GM18868 (cell line): ENCODE measurements around the gene THEMIS2.

ENCODE experiments used
- ATAC-seq: cut with Tn5 transposase; IDR thresholded peaks from one replicate; pipeline ENCODE4 v1.9.1; 2021; ENCODE audit warnings: mild to moderate bottlenecking, moderate library complexity; ENCODE audit not compliant: unreplicated experiment

THEMIS2 gene

DNA sequence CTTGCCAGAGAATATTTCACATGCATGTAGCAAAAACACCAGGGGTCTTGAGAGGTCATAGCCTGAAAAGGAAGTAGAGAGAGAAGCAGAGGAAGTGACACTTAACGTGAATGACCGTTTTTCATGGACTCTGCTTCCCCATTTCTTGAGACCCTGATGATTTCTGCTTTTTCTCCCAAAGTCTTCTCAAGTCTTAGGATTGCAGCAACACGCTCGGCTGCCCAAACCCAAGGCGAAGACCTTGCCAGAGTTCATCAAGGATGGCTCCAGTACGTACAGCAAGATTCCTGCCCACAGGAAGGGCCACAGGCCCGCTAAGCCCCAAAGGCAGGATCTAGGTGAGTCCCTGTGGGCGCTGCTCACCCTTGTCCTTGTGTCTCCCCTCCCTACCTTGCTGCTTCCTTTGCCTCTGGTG lies 12.8 kb downstream of the THEMIS2 start:
- no peak for ATAC-seq

DNA sequence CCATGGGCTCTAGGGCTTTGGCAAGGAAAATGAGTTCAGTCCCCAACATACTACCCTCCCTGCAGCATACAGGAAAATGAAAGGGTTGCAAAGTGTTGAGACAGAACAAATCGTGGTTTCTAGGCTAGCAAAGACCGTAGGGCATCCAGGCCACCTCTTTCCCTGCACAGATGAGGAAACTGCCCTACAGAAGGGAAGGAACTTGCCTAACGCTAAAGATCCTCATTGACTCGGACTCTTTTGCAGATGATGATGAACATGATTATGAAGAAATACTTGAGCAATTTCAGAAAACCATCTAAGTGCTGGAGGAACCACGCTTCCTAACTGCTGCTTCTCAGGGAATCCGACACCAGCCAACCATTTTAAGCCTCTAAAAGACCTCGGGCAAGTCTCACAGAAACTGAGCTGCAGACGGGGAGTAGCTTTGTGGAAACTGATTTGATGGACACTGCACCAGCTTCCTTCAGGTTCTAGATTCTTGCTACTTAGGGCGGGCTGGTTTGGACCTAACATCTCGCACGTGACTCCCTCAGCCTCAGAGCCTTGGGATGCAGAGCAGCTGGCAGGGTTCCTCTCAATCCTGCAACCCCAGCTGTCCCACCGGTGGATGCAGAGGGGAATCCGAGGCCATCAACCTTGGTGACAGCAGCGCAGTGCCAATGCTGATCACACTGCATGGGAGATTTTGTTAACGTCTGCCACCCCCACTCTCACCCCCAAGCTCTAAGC lies 13.4 kb downstream of the THEMIS2 start:
- no peak for ATAC-seq

- ATAC-seq, result no peak
These were observed 14.0 kb downstream of the THEMIS2 start for GRCh38 chr1:27886353-27886679.

DNA sequence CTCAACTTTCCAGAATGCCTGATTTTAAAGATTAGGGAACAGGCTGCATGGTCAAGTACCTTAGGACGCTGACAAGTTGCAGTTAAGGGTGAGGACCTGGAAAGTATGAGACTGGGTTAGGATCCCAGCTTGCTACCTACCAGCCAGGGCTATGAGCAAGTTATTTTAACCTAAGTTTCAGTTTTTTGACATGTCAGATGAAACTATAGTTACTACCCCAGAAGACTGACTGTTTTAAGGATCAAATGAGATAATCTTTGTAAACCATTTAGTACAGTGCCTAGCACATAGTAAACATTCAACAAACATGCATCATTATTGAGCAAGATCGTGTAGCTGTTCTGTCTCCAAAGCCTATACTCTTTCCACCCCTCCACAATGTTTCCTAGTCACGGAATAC lies 14.4 kb downstream of the THEMIS2 start:
- ATAC-seq, result no peak

- ATAC-seq, result no peak
These were observed 15.1 kb downstream of the THEMIS2 start for GRCh38 chr1:27887215-27888021.

DNA sequence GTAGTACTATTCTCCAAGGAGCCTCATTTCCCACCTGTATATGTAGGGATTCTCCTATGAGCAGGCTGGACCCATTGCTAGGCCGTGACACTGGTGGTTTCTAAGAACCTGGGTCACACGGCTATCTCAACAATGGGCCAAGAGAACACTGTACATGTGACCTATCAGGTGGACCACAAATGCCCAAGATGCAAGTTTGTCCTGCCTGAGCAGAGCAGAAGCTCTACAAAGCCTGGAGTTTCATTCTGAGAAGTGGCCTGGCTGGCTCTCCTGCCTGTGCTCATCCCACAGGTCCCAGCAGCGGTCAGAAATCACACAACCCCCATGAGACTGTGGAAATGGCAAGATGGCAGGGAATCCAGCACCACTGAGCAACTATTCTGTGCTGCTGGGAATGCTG lies 17.2 kb downstream of the THEMIS2 start:
- no peak for ATAC-seq

DNA sequence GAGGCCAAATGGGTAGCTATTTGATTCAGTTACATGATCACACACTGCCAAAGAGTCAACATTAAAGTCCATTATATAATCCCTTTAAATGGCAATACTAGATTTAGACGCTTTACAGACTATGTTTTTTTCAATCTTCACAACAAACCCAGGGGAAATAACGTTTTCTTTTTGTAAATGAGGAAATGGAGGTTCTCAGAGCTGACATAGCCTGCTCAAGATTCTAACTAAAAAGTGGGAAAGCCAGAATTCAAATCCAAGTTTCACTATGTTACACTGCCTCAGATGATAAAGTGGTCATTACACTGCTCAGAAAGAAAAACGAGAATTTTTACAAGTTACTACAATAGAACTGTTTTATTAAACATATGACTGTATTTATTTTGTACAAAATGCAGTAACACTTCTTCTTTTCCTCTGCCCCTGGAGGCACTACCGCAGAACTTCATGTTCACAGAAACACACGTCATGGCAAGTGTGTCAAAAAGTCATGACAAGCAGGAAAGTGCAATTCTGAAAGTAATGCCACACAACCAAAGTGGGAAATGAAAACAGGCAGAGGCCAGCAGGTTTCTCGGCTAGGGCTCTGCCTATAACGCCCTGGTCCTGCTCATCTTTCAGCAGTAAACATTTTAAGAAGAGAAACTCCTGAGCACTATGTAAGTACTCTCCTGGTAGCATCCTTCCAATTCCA lies 19.0 kb downstream of the THEMIS2 start:
- peak; percentile 43 for ATAC-seq

DNA sequence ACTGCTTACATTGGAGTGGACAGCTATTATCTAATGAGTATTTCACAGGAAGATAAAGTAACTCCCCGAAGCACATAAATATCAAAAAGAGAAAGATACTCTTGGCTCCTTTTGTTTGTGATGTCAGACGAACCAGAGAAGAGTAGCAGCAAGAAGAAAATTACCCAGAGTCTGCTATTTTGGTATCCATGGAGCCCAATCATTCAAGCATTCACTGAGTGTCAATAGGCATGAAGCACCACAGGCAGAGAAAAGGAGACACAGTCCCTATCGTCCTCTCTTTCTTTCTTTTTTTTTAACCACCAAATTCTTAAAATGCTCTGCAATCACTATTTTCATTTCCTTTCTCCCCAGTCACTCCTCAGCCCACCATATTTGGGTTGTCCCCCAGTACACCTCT lies 22.2 kb downstream of the THEMIS2 start:
- no peak for ATAC-seq

GRCh38 chr1:27906759-27907158 lies 34.4 kb downstream of the THEMIS2 start:
- ATAC-seq, result no peak

DNA sequence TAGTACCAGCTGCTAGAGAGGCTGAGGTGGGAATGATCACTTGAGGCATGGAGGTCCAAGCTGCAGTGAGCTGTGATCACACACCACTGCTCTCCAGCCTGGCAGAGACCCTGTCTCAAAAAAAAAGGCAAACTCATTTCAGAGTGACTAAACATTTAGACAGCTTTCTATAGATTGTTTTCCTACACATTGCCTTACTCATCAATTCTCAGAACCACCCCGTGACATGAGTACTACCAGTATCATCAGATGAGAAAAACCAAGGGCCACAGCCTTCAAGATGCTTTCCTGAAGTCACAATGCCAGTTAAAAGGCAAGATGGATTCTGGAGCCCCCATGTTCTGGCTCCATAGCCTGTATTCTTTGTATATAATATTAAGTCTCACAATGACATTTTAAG lies 40.1 kb downstream of the THEMIS2 start:
- ATAC-seq, result no peak

GRCh38 chr1:27915082-27915575 lies 42.8 kb downstream of the THEMIS2 start:
- no peak for ATAC-seq

GRCh38 chr1:27922272-27922671 lies 49.9 kb downstream of the THEMIS2 start:
- ATAC-seq, result no peak

GRCh38 chr1:27928216-27928954 lies 56.0 kb downstream of the THEMIS2 start:
- no peak for ATAC-seq

GRCh38 chr1:27931184-27931583 lies 58.8 kb downstream of the THEMIS2 start:
- ATAC-seq, result no peak

DNA sequence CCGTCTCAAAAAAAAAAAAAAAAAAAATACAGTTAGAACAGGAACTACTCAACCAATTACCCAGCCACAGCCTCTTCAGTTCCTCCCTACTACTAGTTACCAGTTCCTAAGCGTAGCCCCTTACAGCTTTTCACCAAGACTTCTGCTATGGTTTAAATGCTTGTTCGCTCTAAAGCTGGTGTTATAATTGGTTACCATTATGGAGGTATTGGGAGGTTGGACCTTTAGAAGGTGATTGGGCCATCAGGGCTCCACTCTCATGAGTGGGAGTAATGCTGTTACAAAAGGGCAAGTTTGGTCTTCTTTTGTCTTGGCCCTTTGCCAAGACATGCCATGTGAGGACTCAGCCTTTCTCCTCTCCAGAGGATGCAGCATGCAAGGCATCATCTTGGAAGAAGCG lies 59.4 kb downstream of the THEMIS2 start:
- no peak for ATAC-seq

DNA sequence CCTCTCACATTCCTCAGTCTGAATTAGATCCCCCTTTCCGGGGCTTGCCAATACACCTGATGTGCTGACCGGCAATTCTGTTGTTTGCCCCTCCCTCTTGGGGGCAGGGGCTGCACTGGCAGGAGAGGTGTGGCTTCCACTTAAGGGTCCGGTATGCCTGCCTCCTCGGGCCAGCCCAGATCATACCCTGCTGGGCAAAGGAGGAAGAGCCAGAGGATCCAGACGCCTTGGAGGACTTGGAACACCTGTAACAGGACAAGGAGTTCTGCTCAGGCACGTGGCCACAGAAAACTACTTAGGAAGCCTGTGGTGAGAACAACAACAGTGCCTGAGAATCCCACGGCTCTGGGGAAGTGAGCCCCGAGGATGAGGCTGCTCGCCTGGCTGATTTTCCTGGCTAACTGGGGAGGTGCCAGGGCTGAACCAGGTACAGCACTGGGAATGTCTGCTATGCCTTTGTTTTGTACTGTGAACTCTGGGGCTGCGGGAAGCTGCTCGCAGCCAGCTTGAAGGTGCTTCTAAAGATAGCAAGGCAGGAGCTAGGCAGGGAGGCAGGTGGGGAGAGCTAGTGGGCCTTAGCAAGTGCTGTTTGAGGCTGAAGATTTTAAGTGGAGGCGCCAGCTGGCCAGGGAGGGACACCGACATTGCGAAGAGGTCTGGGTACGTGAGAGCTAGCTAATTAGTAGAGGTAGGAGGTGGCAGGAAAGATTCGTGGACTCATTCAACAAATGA lies 62.6 kb downstream of the THEMIS2 start, which contains the start of gene SMPDL3B:
Gene SMPDL3B, plus strand, starts transcription at position 183 of the 732 bp plus-strand sequence. Its CDS starts 184 bp downstream, at position 367.
- no peak for ATAC-seq

DNA sequence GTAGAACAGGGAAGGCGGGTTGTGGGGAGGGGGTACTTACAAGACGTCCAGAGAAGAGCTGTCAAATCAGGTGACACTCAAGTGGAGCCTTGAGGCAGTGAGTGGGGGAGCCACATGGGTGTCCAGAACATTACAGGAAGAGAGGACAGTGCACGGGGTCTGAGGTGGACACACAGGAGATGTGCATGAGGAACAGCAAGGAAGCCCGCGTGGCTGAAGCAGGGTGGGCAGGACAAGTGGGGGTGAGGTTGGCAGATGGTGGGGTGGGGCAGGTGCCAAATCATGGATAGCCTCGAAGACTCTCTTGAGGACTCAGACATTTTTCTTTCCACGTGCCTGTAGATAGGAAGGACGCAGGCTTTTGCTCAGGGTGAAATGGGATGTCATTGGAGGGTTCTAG lies 63.4 kb downstream of the THEMIS2 start:
- no peak for ATAC-seq
